ENCODE measurements around the gene EPB41L1.

The EPB41L1 gene

GRCh38 chr20:36121981-36122930 is 32.3 kb upstream of the EPB41L1 start:
- no peaks in the 10 kb centered on the region for H3K36me3 ChIP-seq (ENCODE audit: control insufficient read depth, insufficient read depth, low read length)
- H3K79me2 ChIP-seq = no peaks in the 10 kb centered on the region
- H3K9me3 ChIP-seq (ENCODE audit: control insufficient read depth, low read length) = no peaks in the 10 kb centered on the region
- TF ChIP-seq CTCF (IDR thresholded peaks at IDR 0.05) = no peak
- no peak overlapping the region for H3K27ac ChIP-seq
- H3K4me2 ChIP-seq (ENCODE audit: low read length) = no peak overlapping the region
- H2AFZ ChIP-seq = no peak overlapping the region
- H3K4me3 ChIP-seq (ENCODE audit: low read depth, low read length) = no peak overlapping the region
- H3K27me3 ChIP-seq (ENCODE audit: control insufficient read depth, insufficient read depth, low read length) = no peaks in the 10 kb centered on the region
- H3K9ac ChIP-seq = no peak overlapping the region
- H3K4me1 ChIP-seq = no peaks in the 10 kb centered on the region

- Histone ChIP-seq H3K9me3 (ENCODE audit: control insufficient read depth, low read length) (no peaks in the 10 kb centered on the region), H3K9ac (no peak overlapping the region), H3K4me1 (no peaks in the 10 kb centered on the region), H2AFZ (no peak overlapping the region), H3K79me2 (no peaks in the 10 kb centered on the region), H3K4me3 (ENCODE audit: low read depth, low read length) (no peak overlapping the region), H3K36me3 (ENCODE audit: control insufficient read depth, insufficient read depth, low read length) (no peaks in the 10 kb centered on the region), H3K27ac (no peak overlapping the region), H3K27me3 (ENCODE audit: control insufficient read depth, insufficient read depth, low read length) (no peaks in the 10 kb centered on the region), H3K4me2 (ENCODE audit: low read length) (no peak overlapping the region)
- no peak for TF ChIP-seq CTCF (IDR thresholded peaks at IDR 0.05)
Observed at GRCh38 chr20:36122931-36123288, 31.6 kb upstream of the EPB41L1 start.

GRCh38 chr20:36125097-36125496 is 29.4 kb upstream of the EPB41L1 start:
- H3K79me2 ChIP-seq = no peaks in the 10 kb centered on the region
- H3K4me2 ChIP-seq (ENCODE audit: low read length) = no peak overlapping the region
- no peaks in the 10 kb centered on the region for H3K4me1 ChIP-seq
- H3K4me3 ChIP-seq (ENCODE audit: low read depth, low read length) = no peak overlapping the region
- no peaks in the 10 kb centered on the region for H3K9me3 ChIP-seq (ENCODE audit: control insufficient read depth, low read length)
- H3K36me3 ChIP-seq (ENCODE audit: control insufficient read depth, insufficient read depth, low read length) = no peaks in the 10 kb centered on the region
- no peak overlapping the region for H3K9ac ChIP-seq
- TF ChIP-seq CTCF (IDR thresholded peaks at IDR 0.05) = no peak
- no peaks in the 10 kb centered on the region for H3K27me3 ChIP-seq (ENCODE audit: control insufficient read depth, insufficient read depth, low read length)
- H2AFZ ChIP-seq = no peak overlapping the region
- no peak overlapping the region for H3K27ac ChIP-seq

GRCh38 chr20:36126836-36127527 is 27.6 kb upstream of the EPB41L1 start:
- Histone ChIP-seq H3K9ac (no peak overlapping the region), H3K4me1 (no peaks in the 10 kb centered on the region), H2AFZ (no peak overlapping the region), H3K27ac (no peak overlapping the region), H3K79me2 (no peaks in the 10 kb centered on the region), H3K36me3 (ENCODE audit: control insufficient read depth, insufficient read depth, low read length) (no peaks in the 10 kb centered on the region), H3K27me3 (ENCODE audit: control insufficient read depth, insufficient read depth, low read length) (no peaks in the 10 kb centered on the region), H3K4me2 (ENCODE audit: low read length) (no peak overlapping the region), H3K4me3 (ENCODE audit: low read depth, low read length) (no peak overlapping the region), H3K9me3 (ENCODE audit: control insufficient read depth, low read length) (no peaks in the 10 kb centered on the region)
- no peak for TF ChIP-seq CTCF (IDR thresholded peaks at IDR 0.05)
